ENCODE data around the gene EPB41. TPM values are rescaled to one million over a fixed set of nuclear protein-coding genes. Genes with fewer than 3 reads are reported as not detected.
"Not testable (repeated sequence)": the region's sequence is repeated elsewhere in the genome, so short reads cannot be mapped to it uniquely, and the experiment has no call there.

The EPB41 gene
- 10 to 100 TPM; 64.3 to 66.3 (median 65.8) TPM for total RNA-seq

DNA sequence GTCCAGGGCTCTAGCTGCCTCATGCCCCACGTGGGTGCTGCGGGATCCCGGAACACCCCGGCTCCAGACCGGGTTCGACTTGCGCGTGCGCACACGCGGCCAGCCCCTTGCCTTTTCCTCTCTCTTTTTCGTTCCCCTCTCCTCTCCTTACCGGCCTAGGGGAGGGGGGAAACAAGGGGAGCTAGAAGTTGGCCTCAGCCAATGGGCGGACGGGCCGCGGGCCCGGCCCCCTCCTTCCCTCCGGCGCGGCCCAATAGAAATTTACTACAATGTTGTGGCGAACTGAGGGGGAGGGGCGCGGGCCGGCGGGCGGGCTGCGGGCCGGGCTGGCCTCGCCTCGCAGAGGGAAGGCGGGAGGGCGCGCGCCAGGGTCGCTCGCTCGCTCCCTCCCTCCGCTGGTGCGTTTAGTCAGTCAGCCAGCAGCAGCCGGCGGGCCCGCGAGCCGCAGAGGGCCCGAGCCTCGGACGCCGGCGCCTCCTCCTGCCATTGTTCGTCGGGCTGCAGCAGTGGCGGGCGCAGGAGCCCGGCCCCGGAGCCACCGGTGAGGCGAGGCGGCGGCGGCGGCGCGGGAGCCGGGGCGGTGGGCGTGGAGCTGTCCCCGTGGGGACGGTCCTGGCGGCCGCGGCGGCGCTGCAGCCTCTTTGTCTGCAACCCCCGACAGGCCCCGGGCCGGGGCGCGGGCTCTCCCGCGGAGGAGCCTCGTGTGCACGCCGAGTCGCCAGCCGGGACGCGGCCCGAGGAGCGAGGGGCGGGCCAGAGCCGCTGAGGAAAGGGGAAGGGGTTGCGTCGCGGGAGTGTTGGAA is at the start of gene EPB41:
Gene EPB41, plus strand, starts transcription at position 342 of the 803 bp plus-strand sequence. CDS start 72,869 bp downstream, outside the sequence.
- peak; percentile 87 for DNase-seq
- Mint-ChIP-seq H3K9me3 (no peaks in the 10 kb centered on the region), H3K27me3 (ENCODE audit: low read depth) (no peaks in the 10 kb centered on the region), H3K4me1 (ENCODE audit: low read depth) (peaks cover 52% of the 10 kb centered on the region), H3K4me3 (peak within 1 kb of the TSS; percentile 94), H3K36me3 (ENCODE audit: insufficient read depth) (peaks cover 7% of the 10 kb centered on the region)
- peak; percentile 82 to 84 for ATAC-seq

DNA sequence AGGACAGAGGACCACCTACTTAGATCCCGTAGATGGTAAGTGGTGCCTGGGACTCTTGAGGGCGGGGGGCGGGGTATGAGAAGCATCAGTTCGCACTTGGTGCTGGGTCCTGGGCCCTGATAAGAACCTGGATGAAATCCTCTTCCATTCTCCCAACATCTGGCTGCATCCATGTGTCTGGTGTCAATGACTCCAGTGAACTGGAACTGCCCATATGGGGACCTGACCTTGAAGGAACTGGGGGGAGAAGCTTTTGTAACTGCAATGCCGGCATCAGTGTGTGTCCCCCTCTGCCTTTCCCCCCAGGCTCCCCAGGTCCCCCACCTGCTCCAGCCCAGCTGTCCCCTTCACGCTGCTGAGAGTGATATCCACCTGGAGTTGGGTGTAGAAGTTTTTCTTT is 49.7 kb upstream of the EPB41 start:
- Mint-ChIP-seq H3K36me3 (ENCODE audit: insufficient read depth) (no peaks in the 10 kb centered on the region), H3K9me3 (no peaks in the 10 kb centered on the region), H3K27me3 (ENCODE audit: low read depth) (peaks cover 6% of the 10 kb centered on the region), H3K4me1 (ENCODE audit: low read depth) (no peaks in the 10 kb centered on the region), H3K4me3 (no peak overlapping the region)
- DNase-seq (no peak), ATAC-seq (no peak)

DNA sequence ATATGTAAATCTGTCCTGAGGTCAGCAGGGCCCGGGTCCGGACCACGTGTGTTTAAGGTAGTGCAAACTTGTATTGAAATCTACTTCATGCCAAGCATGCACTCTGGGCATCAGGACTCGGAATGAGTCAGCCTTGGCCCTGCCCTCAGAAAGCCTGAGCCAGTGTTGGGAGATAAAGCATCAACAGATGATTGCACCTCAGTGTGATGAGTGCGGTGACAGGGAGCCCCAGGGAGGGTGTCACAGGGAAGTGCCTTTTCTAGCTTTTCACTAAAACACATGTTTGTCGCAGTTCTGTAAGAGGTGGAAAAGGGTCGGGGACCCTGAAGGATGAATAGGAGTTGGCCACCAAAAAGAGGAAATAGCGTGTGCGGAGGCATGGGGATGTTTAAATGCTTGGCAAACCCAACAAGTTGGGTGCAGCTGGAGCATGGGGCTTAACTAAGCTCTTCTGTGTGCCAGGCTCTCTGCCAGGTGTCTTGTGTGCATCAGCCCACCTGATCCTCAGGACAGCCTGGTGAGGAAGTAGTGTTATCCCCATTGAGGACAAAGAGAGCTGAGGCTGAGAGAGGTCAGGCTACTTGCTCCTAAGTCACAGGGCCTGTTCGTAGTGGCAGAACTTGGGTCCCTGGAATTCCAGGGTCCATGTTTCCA is 48.2 kb upstream of the EPB41 start:
- no peak overlapping the region for H3K4me3 Mint-ChIP-seq
- ATAC-seq, result no peak
- no peak for DNase-seq
- H3K4me1 Mint-ChIP-seq (ENCODE audit: low read depth), result no peaks in the 10 kb centered on the region
- H3K9me3 Mint-ChIP-seq, result no peaks in the 10 kb centered on the region
- H3K36me3 Mint-ChIP-seq (ENCODE audit: insufficient read depth), result no peaks in the 10 kb centered on the region
- peaks cover 6% of the 10 kb centered on the region for H3K27me3 Mint-ChIP-seq (ENCODE audit: low read depth)

- Mint-ChIP-seq H3K4me3 (no peak overlapping the region), H3K9me3 (no peaks in the 10 kb centered on the region), H3K36me3 (ENCODE audit: insufficient read depth) (no peaks in the 10 kb centered on the region), H3K27me3 (ENCODE audit: low read depth) (peaks cover 6% of the 10 kb centered on the region), H3K4me1 (ENCODE audit: low read depth) (no peaks in the 10 kb centered on the region)
- DNase-seq (no peak), ATAC-seq (no peak)
These were observed 46.5 kb upstream of the EPB41 start for GRCh38 chr1:28867850-28868249.

DNA sequence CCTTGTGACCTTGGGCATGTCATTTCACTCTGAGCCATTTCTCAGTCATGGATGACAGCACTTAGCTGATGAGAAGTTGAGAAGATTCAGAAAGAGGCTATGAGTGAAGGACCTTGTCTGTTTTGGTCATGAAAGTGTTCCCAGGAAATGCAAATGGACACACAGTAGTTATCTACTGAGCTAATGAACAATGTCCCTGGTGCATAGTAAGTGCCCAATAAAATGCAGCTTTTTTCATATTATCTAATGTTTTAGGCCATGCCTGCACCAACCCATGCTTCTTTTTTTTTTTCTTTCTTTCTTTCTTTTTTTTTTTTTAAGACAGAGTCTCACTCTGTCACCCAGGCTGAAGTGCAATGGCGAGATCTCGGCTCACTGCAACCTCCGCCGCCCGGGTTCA is 44.4 kb upstream of the EPB41 start:
- Mint-ChIP-seq H3K4me1 (ENCODE audit: low read depth) (no peaks in the 10 kb centered on the region), H3K4me3 (no peak overlapping the region), H3K36me3 (ENCODE audit: insufficient read depth) (no peaks in the 10 kb centered on the region), H3K9me3 (no peaks in the 10 kb centered on the region), H3K27me3 (ENCODE audit: low read depth) (peaks cover 4% of the 10 kb centered on the region)
- ATAC-seq, result no peak
- DNase-seq, result no peak

DNA sequence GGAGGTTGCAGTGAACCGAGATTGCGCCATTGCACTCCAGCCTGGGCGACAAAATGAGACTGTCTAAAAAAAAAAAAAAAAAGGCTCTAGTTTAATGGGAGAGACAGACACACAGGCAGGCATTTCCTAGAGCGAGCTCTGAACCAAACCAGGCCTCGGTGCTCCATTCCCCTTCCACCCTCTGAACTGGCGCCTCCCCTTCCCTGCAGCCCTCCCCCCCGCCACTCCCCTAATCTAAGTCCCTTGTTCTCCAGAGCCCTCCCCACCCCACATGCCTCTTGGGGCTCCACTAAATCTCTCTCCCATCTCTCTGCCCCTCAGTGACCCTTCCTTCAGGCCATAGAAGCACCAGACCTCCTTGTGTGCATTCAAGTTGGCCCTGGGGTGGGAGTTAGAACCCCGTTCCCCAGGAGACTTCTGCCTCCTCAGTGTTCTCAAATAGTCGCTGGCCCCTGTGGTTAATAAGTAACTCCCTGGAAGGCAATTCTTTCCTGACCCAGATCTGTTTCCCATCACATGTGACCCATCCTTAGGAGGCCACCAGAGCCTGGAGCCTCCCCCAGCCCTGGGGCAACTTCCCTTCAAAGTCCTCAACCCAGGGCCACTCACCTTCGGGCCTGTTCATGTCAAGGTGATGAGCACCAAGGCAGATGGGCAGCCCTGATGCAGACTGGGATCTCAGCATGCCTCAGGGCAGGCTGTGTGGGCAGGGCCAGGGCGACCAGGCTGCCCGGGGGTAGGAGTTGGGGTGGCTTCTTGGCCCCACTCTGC is 42.6 kb upstream of the EPB41 start:
- Mint-ChIP-seq H3K4me3 (no peak overlapping the region), H3K27me3 (ENCODE audit: low read depth) (peaks cover 3% of the 10 kb centered on the region), H3K9me3 (no peaks in the 10 kb centered on the region), H3K4me1 (ENCODE audit: low read depth) (no peaks in the 10 kb centered on the region), H3K36me3 (ENCODE audit: insufficient read depth) (no peaks in the 10 kb centered on the region)
- ATAC-seq (no peak), DNase-seq (no peak)

- H3K36me3 Mint-ChIP-seq (ENCODE audit: insufficient read depth); H3K4me1 Mint-ChIP-seq (ENCODE audit: low read depth); H3K27me3 Mint-ChIP-seq (ENCODE audit: low read depth); H3K9me3 Mint-ChIP-seq; H3K4me3 Mint-ChIP-seq; DNase-seq; ATAC-seq: not testable (repeated sequence)
These were observed 39.2 kb upstream of the EPB41 start for GRCh38 chr1:28875134-28875533.

DNA sequence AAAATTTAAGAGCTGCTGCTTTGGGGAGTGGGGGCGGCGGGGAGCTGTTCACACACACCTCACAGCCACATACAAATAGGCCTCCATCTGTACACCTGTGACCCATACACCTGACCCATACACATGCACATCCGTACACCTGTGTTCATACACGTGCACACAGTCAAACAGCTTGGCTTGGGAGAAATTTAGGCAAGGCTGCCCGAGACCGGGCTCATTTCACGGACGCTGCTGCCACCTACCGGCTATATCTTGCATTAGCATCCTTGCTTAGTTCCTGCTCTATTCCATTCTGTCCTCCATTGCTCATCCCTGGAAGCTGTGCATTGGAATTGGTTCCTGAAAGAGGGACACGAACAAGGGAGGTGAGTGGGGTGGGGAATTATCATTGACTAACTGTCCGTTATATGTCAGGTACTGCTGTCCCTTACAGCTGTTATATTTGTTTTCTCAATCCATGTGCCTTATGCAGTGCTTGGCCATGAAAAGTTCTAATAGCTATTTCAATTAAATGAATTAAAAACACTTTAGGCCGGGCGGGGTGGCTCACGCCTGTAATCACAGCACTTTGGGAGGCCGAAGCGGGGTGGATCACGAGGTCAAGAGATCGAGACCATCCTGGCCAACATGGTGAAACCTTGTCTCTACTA is 37.1 kb upstream of the EPB41 start:
- H3K36me3 Mint-ChIP-seq (ENCODE audit: insufficient read depth), result no peaks in the 10 kb centered on the region
- ATAC-seq, result peak; percentile 74 to 76
- H3K27me3 Mint-ChIP-seq (ENCODE audit: low read depth), result peaks cover 3% of the 10 kb centered on the region
- peak; percentile 77 for DNase-seq
- no peaks in the 10 kb centered on the region for H3K9me3 Mint-ChIP-seq
- no peak overlapping the region for H3K4me3 Mint-ChIP-seq
- peaks cover 5% of the 10 kb centered on the region for H3K4me1 Mint-ChIP-seq (ENCODE audit: low read depth)

- H3K4me1 Mint-ChIP-seq (ENCODE audit: low read depth), result peaks cover 7% of the 10 kb centered on the region
- no peak overlapping the region for H3K4me3 Mint-ChIP-seq
- no peaks in the 10 kb centered on the region for H3K9me3 Mint-ChIP-seq
- peaks cover 3% of the 10 kb centered on the region for H3K27me3 Mint-ChIP-seq (ENCODE audit: low read depth)
- ATAC-seq (no peak), DNase-seq (no peak)
- H3K36me3 Mint-ChIP-seq (ENCODE audit: insufficient read depth), result no peaks in the 10 kb centered on the region
These were observed 35.6 kb upstream of the EPB41 start for GRCh38 chr1:28878796-28879195.

GRCh38 chr1:28882009-28882628 is 32.2 kb upstream of the EPB41 start:
- Mint-ChIP-seq H3K4me1 (ENCODE audit: low read depth) (peaks cover 32% of the 10 kb centered on the region), H3K9me3 (peaks cover 3% of the 10 kb centered on the region), H3K36me3 (ENCODE audit: insufficient read depth) (no peaks in the 10 kb centered on the region), H3K4me3 (no peak overlapping the region), H3K27me3 (ENCODE audit: low read depth) (no peaks in the 10 kb centered on the region)
- DNase-seq (peak; percentile 76), ATAC-seq (peak; percentile 14 to 22)

- H3K4me1 Mint-ChIP-seq (ENCODE audit: low read depth), result peaks cover 36% of the 10 kb centered on the region
- no peaks in the 10 kb centered on the region for H3K36me3 Mint-ChIP-seq (ENCODE audit: insufficient read depth)
- H3K9me3 Mint-ChIP-seq, result peaks cover 3% of the 10 kb centered on the region
- ATAC-seq (no peak), DNase-seq (no peak)
- H3K27me3 Mint-ChIP-seq (ENCODE audit: low read depth), result no peaks in the 10 kb centered on the region
- no peak overlapping the region for H3K4me3 Mint-ChIP-seq
These were observed 31.1 kb upstream of the EPB41 start for GRCh38 chr1:28883242-28883616.

DNA sequence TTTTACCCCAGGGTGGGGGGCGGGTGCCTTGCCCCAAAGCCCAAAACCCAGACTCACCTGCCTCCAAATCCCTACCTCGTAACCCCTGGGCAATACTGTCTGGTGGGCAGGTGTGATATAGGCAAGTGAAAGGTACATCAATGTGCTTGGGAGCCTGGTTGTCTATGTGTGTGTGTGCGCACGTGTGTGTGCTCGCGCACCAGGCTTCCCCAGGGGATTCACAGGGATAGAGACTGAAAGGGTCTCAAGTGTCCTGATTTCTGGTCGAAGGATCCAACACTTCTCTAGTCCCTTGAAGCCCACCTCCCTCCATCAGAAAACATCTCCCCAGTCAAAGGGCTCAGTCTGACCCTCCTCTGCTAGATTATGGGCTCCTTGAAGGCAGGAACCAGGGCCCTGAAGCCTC is 28.9 kb upstream of the EPB41 start:
- ATAC-seq, result no peak
- H3K36me3 Mint-ChIP-seq (ENCODE audit: insufficient read depth), result no peaks in the 10 kb centered on the region
- H3K4me3 Mint-ChIP-seq, result no peak overlapping the region
- no peak for DNase-seq
- peaks cover 3% of the 10 kb centered on the region for H3K9me3 Mint-ChIP-seq
- H3K27me3 Mint-ChIP-seq (ENCODE audit: low read depth), result no peaks in the 10 kb centered on the region
- H3K4me1 Mint-ChIP-seq (ENCODE audit: low read depth), result peaks cover 52% of the 10 kb centered on the region

GRCh38 chr1:28885977-28886730 is 28.2 kb upstream of the EPB41 start:
- DNase-seq, result no peak
- H3K9me3 Mint-ChIP-seq, result peaks cover 3% of the 10 kb centered on the region
- no peaks in the 10 kb centered on the region for H3K27me3 Mint-ChIP-seq (ENCODE audit: low read depth)
- ATAC-seq, result no peak
- H3K4me1 Mint-ChIP-seq (ENCODE audit: low read depth), result peaks cover 55% of the 10 kb centered on the region
- H3K4me3 Mint-ChIP-seq, result peak overlapping the region; percentile 86
- H3K36me3 Mint-ChIP-seq (ENCODE audit: insufficient read depth), result no peaks in the 10 kb centered on the region

Data from activated T-cell treated with anti-CD3 and anti-CD28 coated beads, Interleukin-2, amount 50 U/mL, for 4 hours (primary cell).